ENCODE data around the gene KLHL36.

The KLHL36 gene

GRCh38 chr16:84647828-84648594 is at the start of gene KLHL36:
TSS of gene KLHL36 (plus strand) at chr16:84648511. CDS start at chr16:84650868, 2,357 bp downstream.
- no peak for DNase-seq (ENCODE audit: low read depth)

DNA sequence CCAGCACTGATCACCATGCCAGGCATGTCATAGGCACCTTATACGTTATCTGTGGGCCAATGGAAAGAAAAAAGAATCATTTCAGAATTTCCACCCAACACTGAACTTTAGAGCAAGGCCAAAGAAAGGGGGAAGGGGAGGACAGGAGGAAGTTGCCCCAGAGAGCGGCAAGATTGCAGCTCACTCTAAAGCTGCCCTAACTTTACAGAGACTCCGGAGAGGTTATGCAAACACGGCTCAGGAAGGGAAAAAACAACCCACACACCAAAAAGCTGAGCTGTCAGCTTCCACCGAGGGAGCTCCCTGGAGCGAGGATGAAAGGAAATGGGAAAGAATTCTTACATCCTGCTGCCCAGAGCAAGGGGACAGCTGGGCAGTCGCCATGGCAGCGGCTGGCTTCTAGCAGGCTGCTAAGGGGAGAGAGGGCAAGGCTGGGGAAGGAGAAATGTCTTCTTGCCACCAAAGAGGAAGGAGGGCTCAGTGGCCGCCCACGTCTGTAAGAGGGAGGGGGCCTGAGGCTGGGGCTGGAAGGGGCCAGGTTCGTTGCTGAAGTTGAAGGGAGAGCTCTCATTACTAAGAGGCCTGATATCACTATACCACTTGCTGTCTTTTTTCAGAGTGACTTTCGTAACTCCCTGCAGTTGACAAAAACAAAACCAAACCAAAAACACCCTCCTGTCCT is 48.6 kb upstream of the KLHL36 start:
- peak; percentile 52 for DNase-seq (ENCODE audit: low read depth)

DNA sequence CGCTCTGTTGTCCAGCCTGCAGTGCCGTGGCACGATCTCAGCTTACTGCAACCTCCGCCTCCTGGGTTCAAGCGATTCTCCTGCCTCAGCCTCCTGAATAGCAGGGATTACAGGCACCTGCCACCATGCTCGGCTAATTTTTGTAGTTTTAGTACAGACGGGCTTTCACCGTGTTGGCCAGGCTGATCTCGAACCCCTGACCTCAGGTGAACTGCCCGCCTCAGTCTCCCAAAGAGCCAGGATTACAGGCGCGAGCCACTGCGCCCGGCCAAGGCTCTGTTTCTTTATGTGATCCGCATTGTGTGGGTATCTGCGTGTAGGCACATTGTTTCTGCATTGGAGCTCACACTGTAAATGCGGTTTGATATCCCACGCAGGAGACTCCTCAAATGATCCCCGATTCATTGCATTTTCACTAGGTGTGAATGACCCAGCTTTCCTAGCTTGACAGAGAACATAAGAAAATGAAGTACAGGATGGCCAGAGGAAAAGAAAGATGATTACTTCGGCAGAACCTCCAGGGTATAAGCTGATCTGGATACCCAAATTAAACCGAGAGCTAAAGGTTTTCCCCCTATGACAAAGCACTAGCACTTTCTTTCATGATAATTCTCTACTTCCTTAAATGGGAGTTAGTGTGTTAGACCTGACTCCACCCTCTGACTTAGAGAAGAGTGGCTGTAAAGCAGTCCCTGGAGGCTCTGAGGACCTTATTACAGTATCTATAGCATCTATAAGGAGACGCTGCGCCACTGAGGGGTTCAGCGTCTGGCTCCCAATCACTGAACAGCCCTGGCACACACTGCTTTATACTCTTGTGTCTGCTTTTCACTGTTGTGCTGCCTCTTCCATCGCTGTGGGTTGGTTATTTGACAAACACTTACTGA is 47.7 kb upstream of the KLHL36 start:
- DNase-seq (ENCODE audit: low read depth) = no peak

GRCh38 chr16:84603140-84603816 is 45.0 kb upstream of the KLHL36 start:
- DNase-seq (ENCODE audit: low read depth) = peak; percentile 97

DNA sequence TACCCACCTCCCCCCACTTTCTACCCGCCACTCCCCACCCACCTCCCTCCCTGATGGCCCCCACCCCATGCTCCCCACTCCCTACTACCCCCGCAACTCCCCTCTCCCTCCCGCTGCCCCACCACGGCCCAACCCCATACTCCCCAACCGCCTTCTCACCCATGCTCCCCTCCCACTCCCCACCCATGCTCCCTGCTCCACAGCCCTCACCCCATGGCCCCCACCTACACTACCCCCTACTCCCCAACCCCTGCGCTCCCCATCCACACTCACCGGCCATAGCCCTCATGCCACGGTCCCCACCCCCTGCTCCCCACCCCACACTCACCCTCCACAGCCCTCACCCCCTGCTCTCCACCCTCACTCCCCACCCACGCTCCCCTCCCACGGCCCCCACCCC is 44.4 kb upstream of the KLHL36 start:
- DNase-seq (ENCODE audit: low read depth) = no peak

DNA sequence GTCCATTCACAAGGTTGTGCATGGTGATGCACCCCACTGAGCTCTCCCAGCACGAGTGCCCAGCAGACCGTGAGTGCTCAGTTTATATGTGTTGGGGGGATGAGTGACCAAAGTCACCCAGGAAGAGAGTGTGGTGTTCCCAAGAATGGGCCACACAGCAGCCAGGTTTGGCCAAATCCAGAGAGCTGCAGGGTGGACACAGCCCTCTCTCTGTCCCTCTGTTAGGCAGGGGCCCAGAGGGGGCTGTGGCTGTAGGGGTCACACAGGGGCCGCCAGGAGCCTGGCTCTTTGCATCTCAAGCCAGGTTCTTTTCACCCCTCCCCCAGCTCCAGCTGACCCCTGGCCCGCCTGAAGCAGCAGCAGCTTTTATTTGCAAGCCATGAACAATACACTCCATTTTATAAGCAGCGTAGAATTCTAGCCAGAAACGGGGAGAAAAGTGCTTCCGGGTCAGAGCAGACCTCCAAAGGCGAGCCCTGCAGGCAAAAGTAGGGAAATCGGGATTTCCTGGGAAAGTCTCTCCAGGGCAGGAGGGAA is 43.8 kb upstream of the KLHL36 start:
- DNase-seq (ENCODE audit: low read depth) = no peak

GRCh38 chr16:84605339-84605848 is 42.9 kb upstream of the KLHL36 start:
- DNase-seq (ENCODE audit: low read depth) = no peak

DNA sequence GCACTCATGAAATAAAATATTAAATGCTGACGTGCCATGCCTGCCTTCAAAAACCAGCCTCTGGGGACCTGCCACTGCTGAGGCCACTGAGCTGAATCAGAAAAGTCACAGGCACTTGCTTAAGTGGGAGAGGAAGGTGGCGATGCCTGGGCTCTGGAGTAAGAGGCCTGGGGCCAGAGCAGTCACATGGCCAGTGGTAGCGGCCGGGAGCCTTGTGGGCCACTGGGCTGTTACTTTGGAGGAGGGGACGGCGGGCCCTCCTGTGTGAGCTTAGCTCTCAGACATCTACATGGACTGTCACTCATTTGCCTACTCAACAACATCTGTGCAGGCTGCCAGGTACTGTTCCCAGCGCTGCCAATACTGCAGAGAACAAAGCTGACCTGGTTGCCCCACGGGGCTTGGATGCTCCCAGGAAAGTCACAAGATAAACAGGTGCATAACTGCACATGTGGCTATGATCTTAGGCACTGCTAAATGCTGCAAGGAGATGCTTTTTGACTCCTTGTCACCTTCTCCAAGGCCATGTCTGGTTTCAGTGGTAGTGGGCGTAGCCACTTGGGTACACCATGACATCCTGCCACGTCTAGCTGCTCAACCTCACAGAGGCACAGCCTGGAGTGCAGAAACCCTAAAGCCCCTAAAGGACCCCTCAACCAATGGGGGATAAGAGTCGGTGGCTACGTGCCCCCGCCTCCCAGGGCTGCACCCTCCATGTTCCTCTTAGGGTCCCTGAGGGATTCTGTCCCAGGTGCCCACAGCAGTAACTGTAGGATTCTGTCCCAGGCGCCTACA is 42.0 kb upstream of the KLHL36 start:
- DNase-seq (ENCODE audit: low read depth) = no peak

DNA sequence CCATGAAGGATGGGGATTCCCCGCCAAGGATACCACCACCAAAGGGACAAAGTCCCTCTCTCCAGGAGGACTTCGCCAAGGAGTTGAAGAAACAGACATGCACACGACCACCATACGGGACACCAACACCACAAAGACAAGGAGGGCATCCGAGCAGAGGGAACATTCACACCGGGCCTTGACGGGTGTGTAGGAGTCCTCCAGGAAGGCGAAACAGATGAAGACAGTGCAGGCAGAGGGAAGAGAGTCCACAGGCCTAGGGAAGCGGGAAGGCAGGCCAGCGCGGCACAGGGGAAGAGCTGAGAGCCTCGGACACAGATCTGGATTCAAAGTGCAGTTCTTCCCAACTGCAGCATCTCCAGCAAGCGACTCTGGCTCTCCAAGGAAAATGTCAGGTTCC is 41.2 kb upstream of the KLHL36 start:
- DNase-seq (ENCODE audit: low read depth) = no peak

DNA sequence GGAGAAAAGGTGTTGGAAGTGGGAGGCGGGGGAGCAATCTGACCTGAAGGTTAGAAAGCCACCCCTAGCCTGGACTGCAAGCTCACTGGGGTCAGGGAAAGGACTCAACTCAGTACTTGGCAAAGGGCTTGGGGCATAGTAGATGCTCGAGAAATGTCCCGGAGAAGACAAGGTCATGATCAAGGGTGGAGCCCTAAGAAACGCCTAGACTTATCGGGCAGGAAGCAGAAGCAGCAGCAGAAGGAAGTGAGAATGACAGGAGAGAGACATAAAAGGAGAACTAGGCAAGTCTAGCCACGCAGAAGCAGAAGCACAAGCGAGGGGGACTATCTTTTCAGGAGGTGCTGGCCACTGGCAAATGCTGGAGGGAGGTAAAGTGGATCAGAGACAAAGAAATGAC is 40.6 kb upstream of the KLHL36 start:
- DNase-seq (ENCODE audit: low read depth) = no peak

- no peak for DNase-seq (ENCODE audit: low read depth)
These were observed 40.0 kb upstream of the KLHL36 start for GRCh38 chr16:84608282-84608681.

- no peak for DNase-seq (ENCODE audit: low read depth)
These were observed 38.6 kb upstream of the KLHL36 start for GRCh38 chr16:84609563-84610177.

- no peak for DNase-seq (ENCODE audit: low read depth)
These were observed 37.9 kb upstream of the KLHL36 start for GRCh38 chr16:84610376-84610775.

GRCh38 chr16:84611041-84611440 is 37.3 kb upstream of the KLHL36 start:
- no peak for DNase-seq (ENCODE audit: low read depth)

DNA sequence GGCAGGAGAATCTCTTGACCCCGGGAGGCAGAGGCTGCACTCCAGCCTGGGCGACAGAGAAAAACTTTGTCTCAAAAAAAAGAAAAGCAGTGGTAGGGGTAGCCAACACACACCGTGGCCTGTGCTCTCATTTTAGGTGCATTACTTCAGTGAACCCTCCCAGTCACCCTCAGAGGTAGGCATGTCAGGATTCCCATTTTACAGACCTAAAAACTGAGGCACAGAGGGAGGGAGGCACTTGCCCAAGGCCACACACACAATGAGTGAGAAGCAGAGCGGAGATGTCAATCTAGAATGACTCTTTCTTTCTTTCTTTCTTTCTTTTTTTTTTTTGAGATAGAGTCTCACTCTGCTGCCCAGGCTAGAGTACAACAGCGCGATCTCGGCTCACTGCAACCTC is 35.6 kb upstream of the KLHL36 start:
- DNase-seq (ENCODE audit: low read depth) = no peak

DNA sequence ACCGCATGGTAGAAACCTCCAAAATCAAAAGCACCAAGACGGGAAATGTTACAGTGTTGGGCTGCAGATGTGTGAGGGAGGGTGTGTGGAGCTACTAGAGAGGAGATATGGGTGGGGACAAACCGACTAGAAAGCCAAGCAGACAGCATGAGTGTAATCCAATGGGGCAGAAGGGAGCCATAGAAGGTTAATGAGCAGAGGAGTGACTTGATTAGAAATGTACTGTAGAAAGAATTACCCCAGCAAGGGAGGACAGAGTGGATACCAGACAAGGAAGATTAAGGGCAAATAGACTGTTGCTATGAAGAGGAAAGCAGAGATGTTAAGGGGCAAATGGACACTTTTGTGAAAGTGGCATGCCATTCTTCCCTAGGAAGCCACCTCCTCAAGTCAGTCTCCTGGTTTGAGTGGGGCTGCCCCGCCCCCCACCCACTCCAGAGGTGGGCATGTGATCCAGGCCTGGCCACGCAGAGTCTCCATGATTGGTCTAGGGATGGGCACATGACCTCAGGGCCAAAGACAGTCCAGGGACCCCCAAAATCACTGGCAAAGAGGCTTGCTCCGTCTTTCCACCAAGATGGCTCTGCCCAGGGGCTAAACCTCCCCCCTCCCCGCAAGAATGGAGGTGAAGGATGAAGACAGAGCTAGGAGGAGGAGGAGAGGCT is 34.8 kb upstream of the KLHL36 start:
- DNase-seq (ENCODE audit: low read depth) = no peak

DNA sequence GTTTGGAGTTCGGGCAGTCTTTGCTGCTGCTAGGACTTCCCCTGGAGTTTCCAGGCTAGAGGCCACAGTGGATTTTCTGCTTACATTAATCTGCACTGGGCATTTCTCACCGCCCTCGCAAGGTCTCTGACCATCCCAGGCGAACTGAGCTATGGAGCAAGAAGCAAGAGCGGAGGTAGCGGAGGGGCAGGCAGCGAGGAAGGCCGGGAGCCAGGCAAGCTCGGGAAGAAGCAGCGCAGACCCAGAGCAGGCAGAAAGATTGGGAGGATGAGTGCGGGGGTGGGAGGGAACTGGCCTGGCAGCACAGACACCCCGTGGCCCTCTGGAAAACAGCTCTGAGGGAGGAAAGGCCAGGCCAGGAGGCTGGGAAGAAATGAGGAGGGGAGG is 34.2 kb upstream of the KLHL36 start:
- DNase-seq (ENCODE audit: low read depth) = no peak

DNA sequence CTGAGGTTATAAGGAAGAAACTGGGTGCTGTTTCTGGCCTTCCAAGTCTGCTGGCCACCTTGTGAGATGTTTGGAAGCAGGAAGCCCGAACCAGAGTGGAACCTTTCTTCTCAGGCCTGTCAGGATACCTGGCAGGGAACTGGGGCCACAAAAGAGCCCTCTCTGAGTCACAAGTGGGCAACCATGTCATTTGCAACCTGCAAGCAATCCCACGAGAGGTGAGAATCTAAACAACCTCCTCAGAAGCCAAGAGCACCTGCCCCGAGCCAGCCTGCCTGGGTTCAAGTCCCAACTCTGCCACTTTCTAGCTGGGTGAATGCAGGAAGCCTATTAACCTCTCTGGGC is 33.7 kb upstream of the KLHL36 start:
- DNase-seq (ENCODE audit: low read depth) = no peak

DNA sequence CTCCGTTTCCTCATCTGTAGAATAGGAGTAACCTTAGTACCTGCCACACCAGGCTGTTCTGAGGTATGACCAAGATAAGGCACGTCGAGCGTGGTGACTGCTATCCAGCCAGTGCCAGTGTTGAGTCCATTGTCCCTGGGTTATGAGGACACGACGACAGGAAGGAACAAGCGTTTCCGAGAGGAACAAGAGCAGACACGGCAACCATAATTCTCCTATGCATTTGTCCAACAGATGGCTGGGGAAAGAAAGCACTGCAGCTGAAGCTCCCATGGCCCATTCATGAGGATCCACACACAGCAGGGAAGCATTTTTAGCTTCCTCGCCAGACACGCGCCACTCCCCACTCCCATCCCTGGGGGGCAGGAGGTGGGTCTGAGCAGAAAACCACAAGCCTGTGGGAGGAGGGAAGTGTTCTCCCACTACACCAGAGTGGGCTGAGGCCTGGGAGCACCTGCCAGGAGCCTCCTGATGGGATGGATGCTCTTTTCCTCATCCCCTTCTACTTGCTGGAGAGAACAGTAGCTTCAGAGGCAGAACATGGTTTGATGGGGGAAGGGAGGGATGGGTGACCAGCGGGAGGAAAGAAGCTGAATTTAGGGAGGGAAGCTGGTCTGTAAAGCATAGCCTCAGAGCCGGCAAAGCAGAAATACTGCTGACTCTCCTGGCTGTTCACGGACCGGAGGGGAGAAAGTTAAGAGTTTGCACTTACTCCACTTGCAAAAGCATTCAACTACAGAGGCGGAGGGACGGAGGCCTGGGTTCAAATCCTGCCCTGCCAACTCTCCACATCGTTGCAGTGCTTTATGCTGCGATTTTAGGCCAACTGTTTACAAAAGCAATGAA is 33.1 kb upstream of the KLHL36 start:
- DNase-seq (ENCODE audit: low read depth) = no peak
